DOHH2 (cell line): ENCODE data around the gene AKNA.

ENCODE experiments used
- H3F3A ChIP-seq: fragments of 200-600 bp; sonication (generic), shearing (Covaris generic); 2 replicates; pipeline ENCODE4 v1.6.0; 2016; ENCODE audit warnings: antibody characterized with exemption, mild to moderate bottlenecking; ENCODE audit not compliant: control insufficient read depth, insufficient read depth
- H3K27ac ChIP-seq: fragments of 200-600 bp; sonication (generic); 2 replicates; pipeline ENCODE4 v1.5.1; 2014; ENCODE audit warnings: low read depth, mild to moderate bottlenecking, low read length, moderate library complexity
- H3K27me3 ChIP-seq: fragments of 200-600 bp; sonication (generic); 2 replicates; pipeline ENCODE4 v1.6.1; 2014; ENCODE audit warnings: mild to moderate bottlenecking, low read length, mixed read lengths; ENCODE audit not compliant: control insufficient read depth
- H3K36me3 ChIP-seq: fragments of 200-600 bp; sonication (generic); 2 replicates; pipeline ENCODE4 v1.6.1; 2014; ENCODE audit warnings: mild to moderate bottlenecking, low read length, moderate library complexity, mixed read lengths; ENCODE audit not compliant: control insufficient read depth
- H3K4me1 ChIP-seq: fragments of 200-600 bp; sonication (generic); 2 replicates; pipeline ENCODE4 v1.6.1; 2014; ENCODE audit warnings: mild to moderate bottlenecking, low read length, mixed read lengths; ENCODE audit not compliant: control insufficient read depth
- H3K4me2 ChIP-seq: fragments of 200-600 bp; sonication (generic); 2 replicates; pipeline ENCODE4 v1.6.0; 2014; ENCODE audit warnings: mild to moderate bottlenecking, low read length, moderate library complexity
- H3K4me3 ChIP-seq: fragments of 200-600 bp; sonication (generic); 2 replicates; pipeline ENCODE4 v1.5.1; 2014; ENCODE audit warnings: mild to moderate bottlenecking, low read length, mixed read lengths
- H3K79me2 ChIP-seq: fragments of 200-600 bp; sonication (generic); 2 replicates; pipeline ENCODE4 v1.6.1; 2014; ENCODE audit warnings: mild to moderate bottlenecking, low read length, mixed read lengths; ENCODE audit not compliant: control insufficient read depth
- H3K9me2 ChIP-seq: fragments of 200-600 bp; sonication (generic); replicated peaks from 2 replicates; pipeline ENCODE4 v1.6.1; 2014; ENCODE audit warnings: mild to moderate bottlenecking, low read length, mixed read lengths; ENCODE audit not compliant: control insufficient read depth
- H3K9me3 ChIP-seq: fragments of 200-600 bp; sonication (generic); 2 replicates; pipeline ENCODE4 v1.6.1; 2014; ENCODE audit warnings: antibody characterized with exemption, low read length, mixed read lengths; ENCODE audit not compliant: control insufficient read depth, insufficient read depth
- H4K20me1 ChIP-seq: fragments of 200-600 bp; sonication (generic); 2 replicates; pipeline ENCODE4 v1.6.0; 2014; ENCODE audit warnings: low read depth, mild to moderate bottlenecking, antibody characterized with exemption, low read length, moderate library complexity; ENCODE audit not compliant: control insufficient read depth, insufficient read depth
- CTCF ChIP-seq: fragments of 200-600 bp; sonication (generic); IDR thresholded peaks from one replicate; pipeline ENCODE4 v1.5.1; 2014; ENCODE audit warnings: antibody characterized with exemption, mild to moderate bottlenecking, low read depth, low read length; ENCODE audit not compliant: poor library complexity, severe bottlenecking
- EZH2phosphoT487 ChIP-seq: fragments of 200-600 bp; sonication (generic); IDR thresholded peaks from 2 replicates; pipeline ENCODE4 v1.6.1; 2017; ENCODE audit warnings: borderline replicate concordance, mild to moderate bottlenecking, antibody characterized with exemption, low read length, moderate library complexity, mixed read lengths

The AKNA gene

GRCh38 chr9:114433720-114434255 lies 46.0 kb upstream of the AKNA start:
- H3K27ac ChIP-seq = no peak overlapping the region
- H3K79me2 ChIP-seq = no peaks in the 10 kb centered on the region
- H3K4me1 ChIP-seq = peaks cover 6% of the 10 kb centered on the region
- no peaks in the 10 kb centered on the region for H3K9me3 ChIP-seq
- H3K36me3 ChIP-seq = no peaks in the 10 kb centered on the region
- H3K4me3 ChIP-seq = no peak overlapping the region
- H3K4me2 ChIP-seq = no peak overlapping the region
- no peaks in the 10 kb centered on the region for H4K20me1 ChIP-seq
- TF ChIP-seq EZH2phosphoT487 (no peak), CTCF (no peak)
- H3F3A ChIP-seq = no peaks in the 10 kb centered on the region
- peaks cover 10% of the 10 kb centered on the region for H3K27me3 ChIP-seq
- H3K9me2 ChIP-seq = no peaks in the 10 kb centered on the region

- Histone ChIP-seq H3K27ac (no peak overlapping the region), H3K27me3 (peaks cover 10% of the 10 kb centered on the region), H3K9me3 (no peaks in the 10 kb centered on the region), H3K4me3 (no peak overlapping the region), H4K20me1 (no peaks in the 10 kb centered on the region), H3K4me1 (peaks cover 6% of the 10 kb centered on the region), H3K79me2 (no peaks in the 10 kb centered on the region), H3K4me2 (no peak overlapping the region), H3K36me3 (no peaks in the 10 kb centered on the region), H3F3A (no peaks in the 10 kb centered on the region), H3K9me2 (no peaks in the 10 kb centered on the region)
- TF ChIP-seq CTCF (no peak), EZH2phosphoT487 (no peak)
Observed at GRCh38 chr9:114433086-114433485, 45.3 kb upstream of the AKNA start.

GRCh38 chr9:114432323-114433067 lies 44.7 kb upstream of the AKNA start:
- no peaks in the 10 kb centered on the region for H3K79me2 ChIP-seq
- TF ChIP-seq CTCF (no peak), EZH2phosphoT487 (no peak)

More at GRCh38 chr9:114432323-114433067, 44.7 kb upstream of the AKNA start:
- Histone ChIP-seq H3K27me3 (peaks cover 14% of the 10 kb centered on the region), H3K4me3 (no peak overlapping the region), H3K9me2 (no peaks in the 10 kb centered on the region), H3K27ac (no peak overlapping the region), H3F3A (no peaks in the 10 kb centered on the region), H4K20me1 (no peaks in the 10 kb centered on the region), H3K9me3 (no peaks in the 10 kb centered on the region), H3K4me2 (no peak overlapping the region), H3K36me3 (no peaks in the 10 kb centered on the region), H3K4me1 (peaks cover 6% of the 10 kb centered on the region)
